NCI-H446 treated with DMSO at 0.1 percent for 48 hours (cell line): ENCODE measurements around the gene FNDC7.
"Not testable (repeated sequence)": the region's sequence is repeated elsewhere in the genome, so short reads cannot be mapped to it uniquely, and the experiment has no call there.

Experiments
- DNase-seq: peaks from one replicate; lab custom pipeline; 2025; lab: John Stamatoyannopoulos, UW

The FNDC7 gene, protein sequence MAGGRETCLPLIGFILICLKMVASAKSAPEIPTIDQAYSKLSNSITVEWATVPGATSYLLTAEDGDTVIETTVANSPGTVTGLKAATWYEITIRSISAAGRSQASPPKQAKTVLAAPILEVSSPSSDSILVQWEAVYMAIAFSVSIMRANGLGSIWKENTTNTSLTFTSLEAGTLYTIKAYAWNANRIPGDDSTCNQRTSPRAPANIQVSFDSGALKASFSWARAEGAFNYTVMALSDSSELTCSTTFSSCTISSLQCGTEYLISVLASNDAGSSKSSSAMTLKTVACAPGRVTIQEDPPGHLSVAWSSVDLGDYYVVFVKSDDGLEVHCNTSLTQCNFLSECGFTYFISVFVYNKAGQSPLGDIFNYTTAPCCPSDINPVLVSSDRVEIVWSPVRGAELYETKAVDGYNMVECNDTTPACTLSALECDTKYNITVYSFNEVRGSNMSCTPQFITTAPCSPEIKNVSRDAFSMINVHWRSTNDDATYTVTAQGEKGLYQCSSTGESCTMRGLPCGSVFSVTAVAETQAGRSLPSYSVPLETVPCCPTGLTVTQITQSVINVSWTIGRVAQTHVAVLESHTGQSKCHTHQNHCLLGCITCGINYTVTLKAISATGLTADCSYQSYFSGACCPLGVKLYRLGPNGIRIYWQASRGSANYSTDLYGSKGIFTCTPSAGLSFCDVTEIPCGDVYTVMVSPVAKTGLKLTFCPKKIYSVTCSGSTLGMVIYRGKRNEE

DNA sequence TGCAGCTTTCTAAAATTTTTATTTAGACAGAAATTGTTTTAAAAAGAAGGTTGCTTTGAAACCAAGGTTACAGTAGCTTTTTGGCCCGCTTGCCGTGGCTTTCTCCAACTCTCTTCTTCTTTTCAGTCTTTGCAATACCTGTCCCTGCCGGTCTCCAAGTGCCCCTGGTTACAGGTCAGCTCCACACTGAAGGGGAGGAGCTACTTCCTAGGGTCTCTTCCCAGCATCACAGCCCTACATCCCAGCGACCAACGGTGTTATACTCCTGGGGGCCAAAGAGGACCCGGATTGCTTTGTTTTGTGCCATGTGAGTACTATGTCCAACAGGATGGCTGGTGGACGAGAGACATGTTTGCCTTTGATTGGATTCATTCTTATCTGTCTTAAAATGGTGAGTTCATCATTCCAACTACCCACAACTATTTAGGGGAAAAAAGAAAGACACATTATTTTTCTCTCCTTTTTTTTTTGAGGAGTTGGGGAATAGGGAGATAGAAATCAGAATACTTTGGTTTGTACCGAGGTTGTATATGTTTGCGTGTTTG lies at the start of gene FNDC7:
FNDC7 (plus strand) TSS at position 303 of the 545 bp plus-strand sequence; CDS start at position 329, 26 bp downstream.
- no peak for DNase-seq

- peak; percentile 99 for DNase-seq
Observed at GRCh38 chr1:108663074-108663473, 49.6 kb upstream of the FNDC7 start.

DNA sequence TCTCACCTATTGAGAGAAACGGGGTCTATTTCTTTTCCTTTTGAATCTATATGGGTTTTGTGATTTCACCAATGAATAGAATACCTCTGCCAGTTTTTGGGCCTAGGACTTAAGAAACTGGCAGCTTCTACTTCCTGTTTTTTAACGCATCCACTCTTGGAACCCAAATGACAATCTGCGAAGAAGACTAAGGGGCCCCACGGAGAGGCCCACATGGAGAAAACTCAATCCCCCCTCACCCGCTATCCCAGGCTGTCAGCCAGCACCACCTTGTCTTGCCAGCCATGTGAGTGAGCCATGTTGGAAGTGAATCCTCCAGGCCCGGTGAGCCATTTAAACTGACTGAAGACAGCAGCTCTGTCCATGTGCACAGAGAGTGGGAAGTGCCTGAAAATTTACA lies 48.2 kb upstream of the FNDC7 start:
- peak; percentile 96 for DNase-seq

GRCh38 chr1:108665067-108665466 lies 47.6 kb upstream of the FNDC7 start:
- peak; percentile 25 for DNase-seq

DNA sequence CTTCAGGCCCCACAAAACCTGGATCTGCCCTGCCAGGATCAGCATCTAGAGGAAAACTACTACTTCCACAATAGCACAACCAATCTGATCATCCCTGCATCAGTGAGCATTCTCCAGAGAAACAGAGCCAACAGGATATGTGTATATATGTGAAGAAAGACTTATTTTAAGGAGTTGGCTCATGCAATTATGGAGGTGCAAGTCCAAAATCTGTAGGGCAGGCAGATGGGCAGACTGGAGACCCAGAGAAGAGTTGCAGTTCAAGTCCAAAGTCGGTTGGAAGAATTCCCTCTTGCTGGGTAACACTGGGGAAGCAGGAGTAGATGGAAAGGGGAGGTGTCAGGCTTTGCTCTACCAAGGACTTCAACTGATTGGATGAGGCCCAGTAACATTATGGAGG lies 46.9 kb upstream of the FNDC7 start:
- DNase-seq, result peak; percentile 66

DNA sequence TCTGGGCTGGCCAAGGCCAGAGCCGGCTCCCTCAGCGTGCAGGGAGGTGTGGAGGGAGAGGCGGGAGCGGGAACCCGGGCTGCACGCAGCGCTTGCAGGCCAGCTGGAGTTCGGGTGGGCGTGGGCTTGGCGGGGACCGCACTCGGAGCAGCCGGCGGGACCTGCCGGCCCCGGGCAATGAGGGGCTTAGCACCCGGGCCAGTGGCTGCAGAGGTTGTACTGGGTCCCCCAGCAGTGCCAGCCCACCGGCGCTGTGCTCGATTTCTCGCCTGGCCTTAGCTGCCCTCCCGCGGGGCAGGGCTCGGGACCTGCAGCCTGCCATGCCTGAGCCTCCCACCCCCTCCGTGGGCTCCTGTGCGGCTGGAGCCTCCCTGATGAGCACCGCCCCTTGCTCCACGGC lies 45.3 kb upstream of the FNDC7 start:
- DNase-seq, result not testable (repeated sequence)

DNA sequence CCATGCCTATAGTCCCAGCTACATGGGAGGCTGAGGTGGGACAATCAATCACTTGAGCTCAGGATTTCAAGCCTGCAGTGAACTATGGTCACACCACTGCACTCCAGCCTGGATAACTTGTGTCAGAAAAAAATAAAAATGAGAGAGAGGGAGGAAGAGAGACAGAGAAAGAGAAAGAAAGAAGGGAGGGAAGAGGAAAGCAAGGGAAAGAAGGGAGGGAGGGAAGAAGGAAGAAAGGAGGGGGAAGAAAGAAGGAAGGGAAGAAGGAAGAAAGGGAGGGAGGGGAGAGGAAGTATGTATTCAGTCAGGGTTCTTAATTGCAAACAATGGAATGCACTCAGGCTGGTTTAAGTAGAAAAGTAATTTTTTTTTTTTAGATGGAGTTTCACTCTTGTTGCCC lies 43.9 kb upstream of the FNDC7 start:
- DNase-seq, result no peak

DNA sequence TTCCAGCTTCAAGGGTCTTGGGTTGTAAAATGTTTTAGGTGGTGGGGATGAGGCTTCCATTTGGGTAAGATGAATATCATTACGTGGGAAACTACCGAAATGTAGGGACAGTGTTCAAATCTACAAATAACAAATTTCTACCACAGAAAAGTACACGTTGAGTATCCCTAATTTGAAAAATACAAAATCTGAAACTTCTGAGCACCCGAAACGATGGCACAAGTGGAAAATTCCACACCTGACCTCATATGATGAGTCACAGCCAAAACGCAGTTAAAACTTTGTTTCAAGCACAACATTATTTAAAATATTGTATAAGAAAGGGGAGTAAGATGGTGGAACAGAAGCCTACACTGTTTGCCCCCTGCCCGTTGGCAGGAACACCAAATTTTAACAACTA lies 43.0 kb upstream of the FNDC7 start:
- no peak for DNase-seq

GRCh38 chr1:108670131-108670773 lies 42.5 kb upstream of the FNDC7 start:
- no peak for DNase-seq

- no peak for DNase-seq
Observed at GRCh38 chr1:108671143-108671542, 41.6 kb upstream of the FNDC7 start.

- DNase-seq, result no peak
Observed at GRCh38 chr1:108678706-108679105, 34.0 kb upstream of the FNDC7 start.

DNA sequence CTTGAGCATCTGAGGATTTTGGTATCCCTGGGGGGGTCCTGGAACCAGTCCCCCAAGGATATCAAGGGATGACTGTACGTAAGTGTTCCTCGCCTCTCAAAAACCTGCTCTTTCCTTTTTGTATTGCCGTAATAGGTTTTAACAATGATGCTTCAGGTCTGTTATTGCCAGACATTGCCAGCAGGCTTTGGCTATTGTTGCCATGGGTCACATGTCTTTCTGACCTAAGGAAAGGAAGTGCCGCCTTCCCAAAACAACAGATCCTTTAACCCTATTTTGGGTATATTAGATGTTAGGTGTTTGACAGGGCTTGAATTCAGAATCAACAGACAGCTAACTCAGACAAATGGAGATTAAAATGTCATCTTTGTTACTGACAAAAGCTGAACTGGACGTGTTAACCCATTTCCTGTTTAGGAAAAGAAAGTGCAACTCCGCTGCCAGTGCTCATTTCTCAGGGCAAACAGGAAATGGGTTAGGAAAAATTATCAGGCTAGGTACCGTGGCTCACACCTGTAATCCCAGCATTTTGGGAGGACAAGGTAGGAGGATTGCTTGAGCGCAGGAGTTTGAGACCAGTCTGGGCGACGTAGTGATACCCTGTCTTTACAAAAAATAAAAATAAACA lies 33.0 kb upstream of the FNDC7 start:
- no peak for DNase-seq

DNA sequence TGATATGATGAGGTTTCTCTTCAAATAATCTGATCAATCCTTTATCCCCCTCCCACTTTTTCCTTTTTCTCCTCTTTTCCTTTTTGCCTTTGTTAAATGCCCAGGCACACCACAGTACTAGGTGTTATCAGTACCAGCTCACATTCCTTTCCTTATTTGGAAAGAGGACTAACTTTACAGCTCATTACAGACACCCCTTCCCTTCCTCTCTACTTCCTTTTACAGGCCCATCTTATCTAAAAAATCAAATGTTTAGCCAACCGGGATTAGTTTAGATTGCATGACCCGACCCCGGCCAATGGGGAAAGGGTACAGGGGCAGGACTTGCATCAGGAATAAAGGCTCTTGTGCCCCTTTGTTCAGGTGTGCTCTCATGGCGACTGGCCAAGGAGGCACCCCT lies 31.0 kb upstream of the FNDC7 start:
- not testable (repeated sequence) for DNase-seq

DNA sequence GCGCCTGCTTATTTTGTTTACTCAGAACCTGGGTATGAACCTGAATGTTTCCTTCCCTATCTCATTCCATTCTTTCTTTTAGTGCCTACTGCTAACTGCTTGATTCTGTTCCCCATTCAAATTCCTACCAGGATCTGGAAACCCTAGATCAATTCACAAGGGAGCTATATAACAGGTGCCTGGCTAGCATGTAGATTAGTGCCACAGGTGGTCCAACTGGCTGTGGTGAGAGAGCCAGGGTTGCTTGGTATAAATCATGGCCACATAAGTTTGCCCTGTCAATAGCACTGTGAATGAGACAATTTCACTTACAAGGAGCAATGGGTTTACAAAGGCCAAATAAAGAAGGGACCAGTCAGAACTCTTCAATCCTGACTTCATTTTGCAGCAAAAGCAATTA lies 27.2 kb upstream of the FNDC7 start:
- no peak for DNase-seq

GRCh38 chr1:108686614-108687313 lies 25.9 kb upstream of the FNDC7 start:
- peak; percentile 10 for DNase-seq

DNA sequence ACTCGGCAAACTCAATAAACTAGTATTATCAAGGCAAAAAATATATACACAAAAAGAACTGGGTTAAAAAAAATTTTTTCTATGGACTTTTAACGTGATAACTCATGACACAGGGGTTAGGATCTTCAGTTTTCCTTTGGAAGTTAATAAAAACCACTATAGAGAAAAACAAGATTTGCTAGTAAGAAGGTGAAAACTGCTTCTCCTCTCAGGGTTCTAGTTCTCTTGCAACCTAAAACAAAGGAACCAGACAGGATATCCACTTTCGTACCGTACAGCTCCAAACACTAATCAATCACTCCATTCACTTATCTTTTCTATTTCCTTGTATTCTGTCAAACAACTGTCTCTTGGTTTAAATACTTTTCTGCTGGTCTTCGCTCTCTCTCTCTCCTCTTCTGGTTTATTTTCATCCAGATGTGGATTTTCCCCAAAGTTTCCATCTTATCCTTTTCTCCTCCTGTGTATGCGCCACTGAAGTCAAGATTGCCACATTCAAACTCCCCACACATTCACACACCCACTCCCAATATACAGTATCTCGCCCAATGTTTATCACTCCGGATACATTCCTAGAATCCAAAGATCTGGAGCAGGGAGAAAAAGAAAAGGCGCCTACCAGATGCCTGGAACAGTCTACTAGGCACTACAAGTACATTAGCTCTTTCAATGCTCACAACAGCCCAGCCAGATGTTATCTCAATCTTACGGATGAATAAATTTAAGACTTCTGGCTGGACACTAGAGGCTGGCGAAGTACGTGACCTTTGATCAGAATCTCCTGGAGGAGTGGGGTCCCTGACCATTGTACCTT lies 21.4 kb upstream of the FNDC7 start:
- no peak for DNase-seq

- peak; percentile 89 for DNase-seq
Observed at GRCh38 chr1:108691942-108692723, 20.6 kb upstream of the FNDC7 start, which contains the start of gene PRPF38B. PRPF38B (plus strand) TSS chr1:108692310; CDS start chr1:108692592, 282 bp downstream.

DNA sequence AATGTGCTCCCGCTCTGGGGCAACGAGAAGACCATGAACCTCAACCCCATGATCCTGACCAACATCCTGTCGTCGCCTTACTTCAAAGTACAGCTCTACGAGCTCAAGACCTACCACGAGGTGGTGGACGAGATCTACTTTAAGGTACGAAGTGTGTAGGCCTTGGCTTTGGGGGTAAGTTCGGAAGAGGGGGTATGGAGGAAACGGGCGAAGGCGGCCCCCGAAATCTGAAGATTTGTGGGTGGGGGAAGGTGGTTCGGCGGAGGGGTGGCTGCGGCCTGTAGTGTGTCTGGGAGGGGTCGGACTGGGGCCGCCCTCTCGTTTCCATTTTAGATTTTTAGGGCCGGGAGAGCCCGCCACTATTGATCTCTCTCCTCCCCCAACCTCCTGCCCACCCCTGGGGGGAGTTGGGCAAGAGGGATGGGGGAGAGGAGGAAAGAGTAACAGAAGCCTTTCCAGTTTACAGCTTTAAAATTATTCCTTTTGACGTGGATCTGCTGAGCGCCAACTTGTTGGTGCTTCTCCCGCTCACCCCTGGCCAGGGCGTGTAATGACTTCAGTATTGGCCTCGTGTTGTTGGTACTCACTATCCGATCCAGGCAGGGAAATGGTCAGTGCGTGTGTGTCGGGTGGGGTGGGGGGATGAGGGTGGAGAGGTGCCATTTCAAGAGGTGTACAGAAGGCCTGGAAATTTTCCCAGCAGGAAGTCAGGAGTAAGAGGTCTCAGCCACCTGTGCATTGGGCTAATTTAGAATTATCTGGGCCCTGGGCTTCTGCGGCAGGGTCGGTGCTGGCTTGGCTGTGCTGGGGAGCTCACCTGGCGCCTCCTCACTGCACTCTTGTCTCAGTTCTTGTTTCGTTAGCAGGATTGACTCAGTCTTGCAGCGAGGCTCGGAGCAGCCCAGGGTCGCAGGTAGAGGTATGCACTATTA lies 19.7 kb upstream of the FNDC7 start:
- DNase-seq, result peak; percentile 47
